GM18499 (cell line): Measurements from ENCODE around the gene IGSF22.
"Not testable (repeated sequence)": the region's sequence is repeated elsewhere in the genome, so short reads cannot be mapped to it uniquely, and the experiment has no call there.

Experiments
- ATAC-seq: cut with Tn5 transposase; IDR thresholded peaks from one replicate; pipeline ENCODE4 v1.9.1; 2021; ENCODE audit warnings: moderate number of reproducible peaks; ENCODE audit not compliant: insufficient read depth, unreplicated experiment

The IGSF22 gene

DNA sequence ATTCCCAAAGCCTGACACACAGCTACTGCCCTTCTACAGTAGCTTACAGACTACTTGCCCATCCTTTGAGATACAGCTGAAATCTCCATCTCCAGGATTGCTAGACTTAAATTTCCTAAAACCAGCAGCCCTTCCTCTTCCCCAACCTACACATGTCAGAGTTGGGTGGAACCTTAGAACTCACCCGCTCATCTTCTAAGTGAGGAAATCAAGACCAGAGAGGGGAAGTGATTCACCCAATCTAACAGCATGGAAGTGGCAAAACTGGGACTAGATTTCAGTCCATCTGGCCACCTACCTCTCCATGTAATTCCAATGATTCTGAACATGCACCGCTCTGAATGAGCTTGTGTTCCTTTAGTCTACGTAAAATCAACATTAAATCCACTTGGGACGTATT is 28.4 kb downstream of the IGSF22 start:
- ATAC-seq, result no peak

DNA sequence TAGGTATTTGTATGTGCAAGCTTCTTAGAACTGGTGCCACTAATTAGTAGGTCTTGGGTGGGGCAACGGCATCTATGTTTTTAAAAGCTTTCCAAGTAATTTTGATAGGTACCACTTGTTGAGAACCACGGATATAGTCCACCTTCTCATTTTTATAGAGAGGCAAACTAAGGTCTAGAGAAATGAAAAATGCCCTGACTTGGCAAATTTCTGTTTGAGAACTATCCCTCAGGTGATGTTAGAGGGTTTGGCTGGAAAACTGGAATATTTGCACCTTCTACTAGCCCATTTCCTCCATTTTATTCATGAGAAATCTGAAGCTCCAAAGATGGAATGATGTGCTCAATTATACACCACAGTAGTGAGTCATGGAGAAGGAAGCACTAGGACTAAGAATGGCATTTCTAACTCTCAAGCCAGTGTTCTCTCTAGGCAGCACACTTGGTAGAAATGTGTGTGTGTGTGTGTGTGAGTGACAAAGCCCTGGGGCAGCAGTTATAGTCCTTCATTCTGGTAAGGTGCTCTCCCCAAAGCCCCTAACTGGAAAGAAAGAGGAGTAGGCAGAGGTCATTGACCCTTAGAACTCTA is 29.3 kb downstream of the IGSF22 start:
- ATAC-seq, result no peak

DNA sequence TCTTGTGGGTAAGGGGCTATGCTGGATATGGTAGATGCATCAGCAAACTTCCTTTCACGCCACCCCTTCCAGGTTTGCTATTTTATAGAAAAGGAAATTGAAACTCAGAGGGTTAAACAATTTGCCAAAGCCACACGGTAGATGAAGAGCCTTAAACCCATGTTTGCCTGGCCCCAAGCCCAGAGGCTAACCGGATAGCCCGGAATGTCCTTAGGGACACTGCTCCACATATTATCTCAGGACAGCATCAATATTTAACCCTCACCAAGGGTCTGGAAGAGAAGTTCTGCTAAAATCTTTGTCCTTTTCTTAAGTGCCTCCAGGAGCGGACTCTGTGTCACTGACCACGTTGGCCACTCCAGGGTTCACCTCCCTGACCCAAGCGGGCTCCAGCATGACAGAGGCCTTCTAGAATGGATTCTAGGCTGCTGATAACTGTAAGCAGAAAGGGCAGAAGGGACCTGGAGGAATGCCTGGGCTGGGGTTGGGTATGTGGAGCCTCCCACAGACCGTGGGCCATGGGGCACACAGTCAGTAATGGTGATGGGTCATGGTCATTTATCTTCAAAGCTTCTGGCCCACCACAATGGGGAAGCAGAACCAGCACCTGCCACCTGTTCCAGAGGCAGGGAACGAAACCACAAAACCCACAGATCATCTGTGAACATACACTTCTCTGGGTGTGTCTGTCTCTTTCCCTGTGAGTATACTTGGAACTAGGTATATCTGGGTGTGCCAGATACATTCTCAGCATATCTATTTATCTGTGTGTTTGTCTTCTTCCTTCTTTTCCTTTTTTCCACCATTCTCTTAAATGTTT is 32.8 kb downstream of the IGSF22 start:
- no peak for ATAC-seq

DNA sequence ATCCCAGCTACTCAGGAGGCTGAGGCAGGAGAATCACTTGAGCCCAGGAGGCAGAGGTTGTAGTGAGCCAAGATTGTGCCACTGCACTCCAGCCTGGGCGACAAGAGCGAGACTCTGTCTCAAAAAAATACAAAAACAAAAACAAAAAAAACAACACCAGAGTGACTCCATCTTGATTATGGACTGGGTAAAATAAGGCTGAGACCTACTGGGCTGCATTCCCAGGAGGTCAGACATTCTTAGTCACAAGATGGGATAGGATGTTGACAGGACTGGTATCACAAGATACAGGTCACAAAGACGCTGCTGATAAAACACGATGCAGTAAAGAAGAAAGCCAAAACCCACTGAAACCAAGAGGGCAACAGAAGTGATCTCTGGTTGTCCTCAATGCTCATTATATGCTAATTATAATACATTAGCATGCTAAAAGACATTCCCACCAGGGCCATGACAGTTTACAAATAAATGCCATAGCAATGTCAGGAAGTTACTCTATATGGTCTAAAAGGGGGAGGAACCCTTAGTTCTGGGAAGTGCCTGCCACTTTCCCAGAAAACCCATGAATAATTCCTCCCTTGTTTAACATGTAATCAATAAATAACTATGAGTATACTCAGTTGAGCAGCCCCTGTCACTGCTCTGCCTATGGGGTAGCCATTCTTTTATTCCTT is 34.4 kb downstream of the IGSF22 start:
- not testable (repeated sequence) for ATAC-seq

DNA sequence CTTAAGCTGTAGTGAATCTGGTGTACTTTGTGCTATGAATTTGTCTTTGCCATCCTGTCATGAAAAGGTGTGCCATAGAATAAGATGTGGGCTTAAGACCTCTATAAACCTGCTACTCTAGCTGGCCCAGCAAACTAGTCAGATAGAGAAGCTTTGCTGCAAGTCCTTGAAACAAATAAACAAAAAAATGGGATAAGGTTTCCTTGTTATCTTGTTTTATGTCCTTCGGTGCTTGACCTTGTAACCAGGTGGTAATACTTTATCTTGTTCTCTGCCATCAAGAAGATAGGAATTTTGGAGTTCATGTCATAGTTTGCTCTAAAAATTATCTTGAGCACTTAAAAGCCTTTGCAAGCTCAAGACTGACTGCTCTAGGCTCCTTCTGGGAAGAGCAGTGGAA is 41.7 kb downstream of the IGSF22 start:
- ATAC-seq, result no peak

DNA sequence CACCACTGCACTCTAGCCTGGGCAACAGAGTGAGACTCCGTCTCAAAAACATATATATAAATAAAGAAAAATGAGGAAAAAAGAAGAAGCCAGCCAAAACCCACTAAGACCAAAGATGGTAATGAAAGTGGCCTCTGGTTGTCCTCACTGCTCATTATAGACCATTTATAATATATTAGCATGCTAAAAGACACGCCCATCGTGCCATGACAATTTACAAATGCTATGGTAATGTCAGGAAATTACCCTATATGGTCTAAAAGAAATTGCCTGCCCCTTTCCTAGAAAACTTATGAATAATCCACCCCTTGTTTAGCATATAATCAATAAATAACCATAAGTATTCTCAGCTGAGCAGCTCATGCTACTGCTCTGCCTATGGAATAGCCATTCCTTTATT is 43.5 kb downstream of the IGSF22 start:
- ATAC-seq, result no peak

DNA sequence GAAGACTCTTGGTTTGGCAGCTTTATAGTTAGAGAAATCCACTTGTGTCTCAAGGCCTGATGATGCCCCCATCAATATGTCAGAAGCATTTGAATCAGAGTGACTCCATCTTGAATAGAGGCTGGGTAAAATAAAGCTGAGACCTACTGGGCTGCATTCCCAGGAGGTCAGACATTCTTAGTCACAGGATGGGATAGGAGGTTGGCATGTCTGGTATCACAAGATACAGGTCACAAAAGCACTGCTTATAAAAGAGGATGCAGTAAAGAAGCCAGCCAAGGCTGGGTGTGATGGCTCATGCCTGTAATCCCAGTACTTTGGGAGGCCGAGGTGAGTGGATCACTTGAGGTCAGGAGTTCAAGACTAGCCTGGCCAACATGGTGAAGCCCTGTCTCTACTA is 44.0 kb downstream of the IGSF22 start:
- not testable (repeated sequence) for ATAC-seq

DNA sequence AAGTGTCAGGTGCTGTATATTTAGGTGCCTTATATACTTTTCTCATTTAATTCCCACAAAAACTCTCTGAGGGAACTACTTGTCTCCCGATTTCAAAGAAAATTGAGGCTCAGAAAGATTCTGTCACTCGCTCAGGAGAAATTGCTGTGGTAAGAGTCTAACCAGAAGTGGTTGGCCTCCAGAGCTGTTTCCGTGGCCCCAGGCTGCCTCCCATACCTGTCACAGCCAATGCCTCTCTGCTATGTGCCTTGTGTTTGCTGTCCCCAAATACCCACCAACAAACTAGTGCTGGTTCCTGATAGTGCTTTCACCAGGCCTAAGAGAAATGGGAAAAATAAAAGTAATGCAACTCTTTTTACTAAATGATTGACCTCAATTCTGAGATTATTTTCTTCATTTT is 48.4 kb downstream of the IGSF22 start:
- no peak for ATAC-seq

DNA sequence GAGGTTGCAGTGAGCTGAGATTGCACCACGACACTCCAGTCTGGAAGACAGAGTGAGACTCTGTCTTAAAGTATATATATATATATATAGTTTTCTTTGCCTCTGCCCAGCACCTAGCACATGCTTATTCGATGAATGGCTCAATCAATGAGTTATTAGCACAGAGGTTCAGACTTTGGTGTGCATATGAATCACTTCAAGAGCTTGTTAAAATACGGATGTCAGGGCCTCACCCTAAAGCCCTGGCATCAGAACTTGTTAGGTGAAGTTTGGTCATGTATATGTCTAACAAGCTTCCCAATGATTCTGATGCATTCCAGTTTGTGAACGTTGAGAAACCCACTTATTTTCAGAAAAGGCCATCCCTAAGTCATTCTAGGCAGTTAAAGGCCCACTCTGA is 49.2 kb downstream of the IGSF22 start:
- ATAC-seq, result no peak

DNA sequence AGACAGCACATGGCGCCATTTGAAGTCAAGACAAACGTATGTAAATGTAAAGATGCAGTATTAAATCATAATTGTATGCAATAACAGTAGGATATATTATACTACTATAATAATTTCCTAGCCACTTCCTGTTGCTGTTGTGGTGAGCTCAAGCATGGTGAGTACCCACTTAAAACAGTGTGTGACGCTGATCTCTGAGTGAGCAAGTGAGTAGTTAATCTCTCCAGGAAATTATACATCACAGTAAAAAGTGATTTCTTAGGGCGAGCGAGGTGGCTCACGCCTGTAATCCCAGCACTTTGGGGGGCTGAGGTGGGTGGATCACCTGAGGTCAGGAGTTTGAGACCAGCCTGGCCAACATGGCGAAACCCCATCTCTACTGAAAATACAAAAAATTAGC is 53.8 kb downstream of the IGSF22 start:
- ATAC-seq, result not testable (repeated sequence)

DNA sequence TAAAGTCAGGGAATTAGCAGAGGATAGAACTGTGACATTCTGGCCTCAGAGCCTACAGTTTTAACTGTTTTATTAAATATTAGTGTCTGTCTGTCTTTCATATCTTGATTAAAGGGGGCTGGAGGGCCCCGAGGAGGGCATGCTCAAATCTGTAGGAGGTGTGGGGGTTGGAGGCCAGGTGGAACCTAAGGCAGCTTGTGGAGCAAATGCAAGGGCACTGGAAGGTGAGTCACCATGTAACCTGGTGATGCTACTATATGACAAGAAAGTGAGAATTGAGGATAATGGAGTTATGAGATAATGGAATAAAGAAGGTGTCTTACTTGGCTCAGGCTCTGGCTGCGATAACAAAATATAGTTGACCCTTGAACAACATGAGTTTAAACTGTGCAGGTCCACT is 54.7 kb downstream of the IGSF22 start:
- no peak for ATAC-seq

DNA sequence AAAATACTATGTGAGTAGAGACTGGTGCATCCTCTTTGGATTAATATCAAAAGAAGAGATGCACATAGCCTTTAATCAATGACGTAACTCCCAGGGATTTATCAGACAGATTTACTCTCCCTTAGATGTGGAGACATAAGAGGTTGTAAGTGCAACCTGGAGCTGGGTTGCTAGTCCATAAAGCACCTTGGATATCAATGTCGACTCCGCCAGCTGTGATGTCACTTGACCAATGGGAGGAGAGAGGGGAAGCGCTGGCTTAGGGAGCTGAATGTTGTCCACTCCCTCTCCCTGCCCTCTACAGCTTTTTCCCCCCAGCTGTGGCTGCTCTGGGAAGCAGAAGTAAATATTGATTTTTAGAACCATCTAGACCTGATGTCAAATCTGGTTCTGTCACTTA is 56.3 kb downstream of the IGSF22 start:
- no peak for ATAC-seq

DNA sequence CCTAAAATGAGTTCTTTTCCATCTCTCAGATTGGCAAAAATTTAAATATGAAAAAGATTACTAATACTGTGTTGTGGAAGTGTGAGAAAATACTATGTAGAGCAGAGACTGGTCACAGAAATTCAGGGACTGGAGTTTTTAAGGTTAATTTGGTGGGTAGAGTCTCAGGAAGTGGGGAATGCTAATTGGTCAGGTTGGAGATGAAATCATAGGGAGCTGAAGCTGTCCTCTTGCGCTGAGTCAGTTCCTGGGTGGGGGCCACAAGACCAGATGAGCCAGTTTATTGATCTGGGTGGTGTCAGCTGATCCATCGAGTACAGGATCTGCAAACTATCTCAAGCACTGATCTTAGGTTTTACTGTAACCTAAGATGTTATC is 56.8 kb downstream of the IGSF22 start:
- no peak for ATAC-seq

DNA sequence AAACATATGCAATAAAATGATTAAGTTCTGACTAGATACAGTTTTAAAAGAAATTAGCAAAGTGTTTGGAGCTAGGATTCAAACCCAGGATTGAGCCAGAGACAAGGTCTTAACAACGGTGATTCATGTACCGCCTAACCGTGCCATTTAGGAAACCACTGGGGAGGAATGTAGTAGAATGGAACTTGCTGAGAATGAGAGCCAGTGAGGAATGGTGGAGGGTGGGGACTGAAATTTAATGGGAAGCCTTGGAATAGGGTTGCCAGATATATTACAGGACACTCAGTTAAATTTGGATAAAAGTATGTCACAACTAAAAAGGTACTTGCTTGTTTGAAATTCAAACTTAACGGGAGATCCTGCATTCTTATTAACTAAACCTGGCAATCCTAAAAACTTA is 57.9 kb downstream of the IGSF22 start:
- ATAC-seq, result no peak

DNA sequence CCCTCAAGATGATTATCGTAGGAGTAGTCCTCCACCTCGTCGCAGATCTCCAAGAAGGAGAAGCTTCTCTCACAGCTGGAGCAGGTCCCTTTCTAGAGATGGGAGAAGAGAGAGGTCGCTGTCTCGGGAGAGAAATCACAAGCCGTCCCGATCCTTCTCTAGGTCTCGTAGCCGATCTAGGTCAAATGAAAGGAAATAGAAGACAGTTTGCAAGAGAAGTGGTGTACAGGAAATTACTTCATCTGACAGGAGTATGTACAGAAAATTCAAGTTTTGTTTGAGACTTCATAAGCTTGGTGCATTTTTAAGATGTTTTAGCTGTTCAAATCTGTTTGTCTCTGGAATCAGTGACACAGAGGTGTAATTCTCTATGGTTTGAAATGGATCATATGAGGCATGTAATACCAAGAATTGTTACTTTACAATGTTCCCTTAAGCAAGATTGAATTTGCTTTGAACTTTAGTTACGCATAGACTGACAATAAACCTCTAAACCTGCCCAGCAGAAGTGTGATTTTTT is 60.6 kb downstream of the IGSF22 start:
- not testable (repeated sequence) for ATAC-seq

DNA sequence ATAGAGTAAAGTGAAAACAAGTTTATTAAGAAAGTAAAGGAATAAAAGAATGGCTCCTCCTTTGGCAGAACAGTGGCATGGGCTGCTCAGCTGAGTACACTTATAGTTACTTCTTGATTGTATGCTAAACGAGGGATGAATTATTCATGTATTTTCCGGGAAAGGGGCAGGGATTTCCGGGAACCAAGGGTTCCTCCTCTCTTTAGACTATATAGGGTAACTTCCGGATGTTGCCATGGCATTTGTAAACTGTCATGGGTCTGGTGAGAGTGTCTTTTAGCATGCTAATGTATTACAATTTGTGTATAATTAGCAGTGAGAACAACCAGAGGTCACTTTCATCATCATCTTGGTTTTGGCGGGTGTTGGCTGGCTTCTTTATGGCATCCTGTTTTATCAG is 68.3 kb downstream of the IGSF22 start:
- ATAC-seq, result no peak
